HepG2 (cell line): Measurements from ENCODE around the gene NCKIPSD. TPM values are rescaled to one million over a fixed set of nuclear protein-coding genes. Genes with fewer than 3 reads are reported as not detected.
A peak's percentile ranks its signal among the peaks of the same experiment; 100 is the strongest.

ENCODE experiments used
- CREM ChIP-seq, 2 experiments: sonication (generic) in 1 of 2; formaldehyde crosslinking in 1 of 2; IDR thresholded peaks; 2 replicates each; pipeline versions ENCODE4 v1.4.0 to v1.6.1; 2016 to 2020; ENCODE audit warnings: antibody characterized with exemption in 1 of 2, mild to moderate bottlenecking in 1 of 2, missing genetic modification reagents in 1 of 2
- ETV6 ChIP-seq: sonication (generic); formaldehyde crosslinking; conservative IDR thresholded peaks from 2 replicates; pipeline ENCODE4 v1.4.0; 2020; ENCODE audit warnings: missing genetic modification reagents
- GATAD1 ChIP-seq: IDR thresholded peaks from 2 replicates; pipeline ENCODE4 v1.6.1; 2016; ENCODE audit warnings: missing genetic modification reagents, missing compliant biosample characterization
- MATR3 ChIP-seq: sonication (generic); formaldehyde crosslinking; IDR thresholded peaks from 2 replicates; pipeline ENCODE4 v1.4.0; 2020; ENCODE audit warnings: missing genetic modification reagents
- NR1H2 ChIP-seq: sonication (generic); formaldehyde crosslinking; IDR thresholded peaks from 2 replicates; pipeline ENCODE4 v1.8.1; 2022; ENCODE audit warnings: low read depth, missing genetic modification reagents, borderline replicate concordance
- PAX8 ChIP-seq: sonication (generic); formaldehyde crosslinking; IDR thresholded peaks from 2 replicates; pipeline ENCODE4 v1.8.0; 2022; ENCODE audit warnings: mild to moderate bottlenecking, missing genetic modification reagents, borderline replicate concordance
- POLR2AphosphoS2 ChIP-seq: IDR thresholded peaks from 2 replicates; pipeline ENCODE4 v1.6.1; 2011; ENCODE audit warnings: low read depth, low read length, improper control_type of control experiment
- RBM22 ChIP-seq: fragments of 200-400 bp; formaldehyde crosslinking; optimal IDR thresholded peaks from 2 replicates; pipeline ENCODE3; 2017; ENCODE audit warnings: mild to moderate bottlenecking, low read length, moderate library complexity
- SMARCC2 ChIP-seq: fragments of 450-650 bp; IDR thresholded peaks from 2 replicates; pipeline ENCODE4 v1.6.1; 2017; ENCODE audit warnings: antibody characterized with exemption, mild to moderate bottlenecking
- SP140L ChIP-seq: sonication (generic); formaldehyde crosslinking; IDR thresholded peaks from 2 replicates; pipeline ENCODE4 v1.4.0; 2020; ENCODE audit warnings: missing genetic modification reagents, borderline replicate concordance
- SP5 ChIP-seq: IDR thresholded peaks from 2 replicates; pipeline ENCODE4 v1.6.1; 2016; ENCODE audit warnings: low read depth, borderline replicate concordance
- ZFP41 ChIP-seq: sonication (generic); formaldehyde crosslinking; IDR thresholded peaks from 2 replicates; pipeline ENCODE4 v1.4.0; 2020; ENCODE audit warnings: mild to moderate bottlenecking, missing genetic modification reagents, borderline replicate concordance
- ZNF101 ChIP-seq: sonication (generic); formaldehyde crosslinking; IDR thresholded peaks from 2 replicates; pipeline ENCODE4 v1.4.0; 2020; ENCODE audit warnings: mild to moderate bottlenecking, low read depth, missing genetic modification reagents, borderline replicate concordance
- ZNF256 ChIP-seq: sonication (generic); formaldehyde crosslinking; conservative IDR thresholded peaks from 2 replicates; pipeline ENCODE4 v1.4.0; 2020; ENCODE audit warnings: missing genetic modification reagents
- ZNF383 ChIP-seq: sonication (generic); formaldehyde crosslinking; IDR thresholded peaks from 2 replicates; pipeline ENCODE4 v1.4.0; 2020; ENCODE audit warnings: missing genetic modification reagents, mild to moderate bottlenecking, borderline replicate concordance
- ZNF552 ChIP-seq: sonication (generic); formaldehyde crosslinking; IDR thresholded peaks from 2 replicates; pipeline ENCODE4 v1.9.0; 2022; ENCODE audit warnings: missing genetic modification reagents, mild to moderate bottlenecking, borderline replicate concordance
- ZNF557 ChIP-seq: sonication (generic); formaldehyde crosslinking; IDR thresholded peaks from 2 replicates; pipeline ENCODE4 v1.4.0; 2020; ENCODE audit warnings: missing genetic modification reagents
- ZNF570 ChIP-seq: sonication (generic); formaldehyde crosslinking; IDR thresholded peaks from 2 replicates; pipeline ENCODE4 v1.4.0; 2020; ENCODE audit warnings: mild to moderate bottlenecking, missing genetic modification reagents, borderline replicate concordance
- ZNF605 ChIP-seq: sonication (generic); formaldehyde crosslinking; IDR thresholded peaks from 2 replicates; pipeline ENCODE4 v1.8.0; 2022; ENCODE audit warnings: mild to moderate bottlenecking, missing genetic modification reagents
- ZNF619 ChIP-seq: sonication (generic); formaldehyde crosslinking; IDR thresholded peaks from 2 replicates; pipeline ENCODE4 v1.4.0; 2020; ENCODE audit warnings: mild to moderate bottlenecking, missing genetic modification reagents
- ZNF788 ChIP-seq: sonication (generic); formaldehyde crosslinking; IDR thresholded peaks from 2 replicates; pipeline ENCODE4 v1.5.0; 2020; ENCODE audit warnings: mild to moderate bottlenecking, missing genetic modification reagents, borderline replicate concordance
- polyA plus RNA-seq, 8 experiments: library from polyadenylated mRNA; depleted of rRNA in 3 of 8; stranded (reverse) in 7 of 8; unstranded in 1 of 8; fragments of >200 nt; fragmentation: Illumina TruSeq in 4 of 8; extraction: Trizol in 4 of 8; gene quantifications; 2 replicates each; pipeline versions ENCODE4 v1.2.1 to v1.2.3, GENCODE V29; 2011 to 2016; ENCODE audit warnings: low read depth in 4 of 8, missing spikeins in 1 of 8, mixed read lengths in 1 of 8; ENCODE audit not compliant: insufficient read depth in 1 of 8
- total RNA-seq, 5 experiments: library from RNA; depleted of rRNA; stranded (reverse); fragments of >200 nt; fragmentation: Illumina TruSeq; extraction: Trizol; gene quantifications; 2 replicates each; pipeline ENCODE4 v1.2.3, GENCODE V29; 2016; ENCODE audit warnings: low read depth in 1 of 5
- TF ChIP-seq, protein P1 (sequence below): sonication (generic); formaldehyde crosslinking; IDR thresholded peaks from 2 replicates; pipeline ENCODE4 v1.8.1; 2023; ENCODE audit warnings: mild to moderate bottlenecking, inconsistent platforms, moderate library complexity, missing genetic modification reagents, borderline replicate concordance
- TF ChIP-seq, protein P2 (sequence below): sonication (generic); formaldehyde crosslinking; IDR thresholded peaks from 2 replicates; pipeline ENCODE4 v1.5.0; 2020; ENCODE audit warnings: missing genetic modification reagents
- TF ChIP-seq, protein P3 (sequence below): fragments of 450-650 bp; IDR thresholded peaks from 2 replicates; pipeline ENCODE4 v1.6.1; 2017
- TF ChIP-seq, protein P4 (sequence below): sonication (generic); formaldehyde crosslinking; IDR thresholded peaks from 2 replicates; pipeline ENCODE4 v1.8.0; 2023; ENCODE audit warnings: mild to moderate bottlenecking, missing genetic modification reagents

The NCKIPSD gene
- total and polyA plus RNA-seq, 2 of the 13 experiments (the other 11 are each of a cell fraction or from before 2014, with no cell fraction given): 13.5 to 35.2 TPM

DNA sequence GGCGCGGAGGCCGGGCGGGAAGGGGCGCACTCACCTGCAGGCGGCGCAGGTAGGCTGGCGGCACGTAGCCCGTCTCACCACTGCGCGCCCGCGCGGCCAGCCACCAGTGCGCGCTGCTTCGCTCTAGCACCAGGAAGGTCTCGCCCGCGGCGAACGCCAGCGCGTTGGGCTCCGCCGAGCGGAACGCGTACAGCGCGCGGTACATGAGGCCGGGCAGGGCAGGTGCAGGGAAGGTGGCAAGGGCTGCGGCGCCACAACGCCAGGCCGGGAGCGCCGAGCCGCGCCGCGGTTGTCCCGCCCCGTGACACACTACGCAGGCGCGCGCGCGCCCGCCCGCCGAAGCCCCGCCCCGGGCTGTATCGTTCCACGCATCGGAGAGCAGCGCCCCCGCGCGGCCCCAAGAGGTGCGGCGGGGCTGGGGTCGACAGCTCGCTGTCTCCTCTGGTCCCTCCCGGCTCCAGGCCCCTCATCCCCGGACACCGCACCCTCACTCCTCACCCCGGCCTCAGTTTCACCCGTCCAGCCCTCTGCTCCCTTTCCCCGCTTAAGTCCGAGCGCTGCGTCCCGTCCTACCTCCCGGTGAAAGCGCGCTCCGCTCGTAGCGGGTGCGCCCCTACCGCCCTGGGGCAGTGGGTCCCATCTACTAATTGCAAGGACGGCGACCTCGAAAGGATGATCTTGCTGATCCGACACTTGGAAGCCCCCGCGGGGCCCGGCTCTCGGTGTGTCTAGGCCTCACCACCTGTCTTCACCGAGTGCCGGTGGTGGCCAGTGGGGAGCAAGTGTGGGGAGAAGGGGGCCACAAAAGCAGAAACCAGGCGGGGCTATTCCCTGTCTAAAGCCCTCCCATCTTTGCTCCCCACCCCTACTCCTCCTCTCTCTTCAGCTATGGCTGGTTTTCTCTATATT lies at the start of gene NCKIPSD (continued):
- TF ChIP-seq, protein P1, sequence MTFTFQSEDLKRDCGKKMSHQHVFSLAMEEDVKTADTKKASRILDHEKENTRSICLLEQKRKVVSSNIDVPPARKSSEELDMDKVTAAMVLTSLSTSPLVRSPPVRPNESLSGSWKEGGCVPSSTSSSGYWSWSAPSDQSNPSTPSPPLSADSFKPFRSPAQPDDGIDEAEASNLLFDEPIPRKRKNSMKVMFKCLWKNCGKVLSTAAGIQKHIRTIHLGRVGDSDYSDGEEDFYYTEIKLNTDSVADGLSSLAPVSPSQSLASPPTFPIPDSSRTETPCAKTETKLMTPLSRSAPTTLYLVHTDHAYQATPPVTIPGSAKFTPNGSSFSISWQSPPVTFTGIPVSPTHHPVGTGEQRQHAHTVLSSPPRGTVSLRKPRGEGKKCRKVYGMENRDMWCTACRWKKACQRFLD (CRISPR knock-in tag): peak; percentile 66; the same call in 1 of the 2 replicates
- TF ChIP-seq CREM (IDR thresholded peaks at IDR 0.05): no peak
- no peak for TF ChIP-seq CREM (CRISPR knock-in tag; IDR thresholded peaks at IDR 0.05)
- TF ChIP-seq SP140L (CRISPR knock-in tag): no peak
- TF ChIP-seq ZNF619: peak; percentile 69; the same call in 1 of the 2 replicates
- peak; percentile 78; the same call in 1 of the 2 replicates for TF ChIP-seq ETV6 (CRISPR knock-in tag)
- TF ChIP-seq MATR3: no peak
- peak; percentile 16; the same call in 1 of the 2 replicates for TF ChIP-seq ZNF557
- TF ChIP-seq ZNF256 (CRISPR knock-in tag): no peak
- TF ChIP-seq, protein P2, sequence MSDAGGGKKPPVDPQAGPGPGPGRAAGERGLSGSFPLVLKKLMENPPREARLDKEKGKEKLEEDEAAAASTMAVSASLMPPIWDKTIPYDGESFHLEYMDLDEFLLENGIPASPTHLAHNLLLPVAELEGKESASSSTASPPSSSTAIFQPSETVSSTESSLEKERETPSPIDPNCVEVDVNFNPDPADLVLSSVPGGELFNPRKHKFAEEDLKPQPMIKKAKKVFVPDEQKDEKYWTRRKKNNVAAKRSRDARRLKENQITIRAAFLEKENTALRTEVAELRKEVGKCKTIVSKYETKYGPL (CRISPR knock-in tag): no peak
- peak; percentile 77; the same call in 1 of the 2 replicates for TF ChIP-seq NR1H2 (CRISPR knock-in tag)
- TF ChIP-seq, protein P3, sequence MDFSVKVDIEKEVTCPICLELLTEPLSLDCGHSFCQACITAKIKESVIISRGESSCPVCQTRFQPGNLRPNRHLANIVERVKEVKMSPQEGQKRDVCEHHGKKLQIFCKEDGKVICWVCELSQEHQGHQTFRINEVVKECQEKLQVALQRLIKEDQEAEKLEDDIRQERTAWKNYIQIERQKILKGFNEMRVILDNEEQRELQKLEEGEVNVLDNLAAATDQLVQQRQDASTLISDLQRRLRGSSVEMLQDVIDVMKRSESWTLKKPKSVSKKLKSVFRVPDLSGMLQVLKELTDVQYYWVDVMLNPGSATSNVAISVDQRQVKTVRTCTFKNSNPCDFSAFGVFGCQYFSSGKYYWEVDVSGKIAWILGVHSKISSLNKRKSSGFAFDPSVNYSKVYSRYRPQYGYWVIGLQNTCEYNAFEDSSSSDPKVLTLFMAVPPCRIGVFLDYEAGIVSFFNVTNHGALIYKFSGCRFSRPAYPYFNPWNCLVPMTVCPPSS: no peak
- TF ChIP-seq, protein P4, sequence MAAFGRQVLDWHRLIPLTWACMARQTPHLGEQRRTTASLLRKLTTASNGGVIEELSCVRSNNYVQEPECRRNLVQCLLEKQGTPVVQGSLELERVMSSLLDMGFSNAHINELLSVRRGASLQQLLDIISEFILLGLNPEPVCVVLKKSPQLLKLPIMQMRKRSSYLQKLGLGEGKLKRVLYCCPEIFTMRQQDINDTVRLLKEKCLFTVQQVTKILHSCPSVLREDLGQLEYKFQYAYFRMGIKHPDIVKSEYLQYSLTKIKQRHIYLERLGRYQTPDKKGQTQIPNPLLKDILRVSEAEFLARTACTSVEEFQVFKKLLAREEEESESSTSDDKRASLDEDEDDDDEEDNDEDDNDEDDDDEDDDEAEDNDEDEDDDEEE (CRISPR knock-in tag): 0 out of 2 replicates have a peak, but pooled peaks have one; percentile 86
- no peak for TF ChIP-seq ZNF101 (CRISPR knock-in tag)
- TF ChIP-seq ZNF552 (CRISPR knock-in tag): peak; percentile 44; the same call in 1 of the 2 replicates
- no peak for TF ChIP-seq ZFP41 (CRISPR knock-in tag)
- TF ChIP-seq POLR2AphosphoS2: no peak
- TF ChIP-seq ZNF605 (CRISPR knock-in tag): no peak; the same call in 1 of the 2 replicates
- no peak for TF ChIP-seq ZNF383 (CRISPR knock-in tag)
- TF ChIP-seq SP5 (CRISPR knock-in tag): 0 out of 2 replicates have a peak, but pooled peaks have one; percentile 10
- TF ChIP-seq RBM22: no peak
- TF ChIP-seq ZNF570 (CRISPR knock-in tag): no peak
- TF ChIP-seq GATAD1 (CRISPR knock-in tag): peak; percentile 62
- peak; percentile 87; the same call in 1 of the 2 replicates for TF ChIP-seq ZNF788 (CRISPR knock-in tag)
- no peak for TF ChIP-seq SMARCC2
- TF ChIP-seq PAX8 (CRISPR knock-in tag): peak; percentile 97; the same call in 1 of the 2 replicates
